ENCODE measurements around the gene ZNF516. TPM values are rescaled to one million over a fixed set of nuclear protein-coding genes. Genes with fewer than 3 reads are reported as not detected.

ZNF516 gene
- total RNA-seq, 1 experiment from 2014 or later: 44.2 TPM

GRCh38 chr18:76376668-76377358 is 118.2 kb downstream of the ZNF516 start:
- Mint-ChIP-seq H3K9me3 (ENCODE audit: low read depth, unreplicated experiment) (peaks cover 2% of the 10 kb centered on the region), H3K27me3 (ENCODE audit: unreplicated experiment) (no peaks in the 10 kb centered on the region), H3K4me1 (ENCODE audit: low read depth, unreplicated experiment) (peaks cover 26% of the 10 kb centered on the region), H3K27ac (ENCODE audit: unreplicated experiment) (no peak overlapping the region), H3K4me3 (ENCODE audit: low read depth, unreplicated experiment) (no peak overlapping the region), H3K36me3 (ENCODE audit: insufficient read depth, unreplicated experiment) (peaks cover 9% of the 10 kb centered on the region)
- CTCF ChIA-PET: interaction anchor here (0.7 kb wide), 1 partner anchor 238 kb away, joined by 5 read pairs; no protein-coding TSS in a partner anchor
- no peak for TF ChIP-seq CTCF (IDR thresholded peaks at IDR 0.05; ENCODE audit: unreplicated experiment)
- intact Hi-C loops (cut with micrococcal nuclease; ENCODE audit: unreplicated experiment): no loop called here
- BruUV-seq (replicated peaks): no TSS peak
- no peak for DNase-seq

GRCh38 chr18:76376225-76376624 is 118.8 kb downstream of the ZNF516 start:
- Mint-ChIP-seq H3K27ac (ENCODE audit: unreplicated experiment) (no peak overlapping the region), H3K27me3 (ENCODE audit: unreplicated experiment) (no peaks in the 10 kb centered on the region), H3K9me3 (ENCODE audit: low read depth, unreplicated experiment) (peaks cover 2% of the 10 kb centered on the region), H3K4me1 (ENCODE audit: low read depth, unreplicated experiment) (peaks cover 26% of the 10 kb centered on the region), H3K4me3 (ENCODE audit: low read depth, unreplicated experiment) (no peak overlapping the region), H3K36me3 (ENCODE audit: insufficient read depth, unreplicated experiment) (peaks cover 9% of the 10 kb centered on the region)
- intact Hi-C loops (cut with micrococcal nuclease; ENCODE audit: unreplicated experiment): no loop called here
- no TSS peak for BruUV-seq (replicated peaks)
- TF ChIP-seq CTCF (IDR thresholded peaks at IDR 0.05; ENCODE audit: unreplicated experiment): no peak
- CTCF ChIA-PET: interaction anchor here (0.7 kb wide), 1 partner anchor 237 kb away, joined by 5 read pairs; no protein-coding TSS in a partner anchor
- DNase-seq: no peak

- no peaks in the 10 kb centered on the region for H3K27me3 Mint-ChIP-seq (ENCODE audit: unreplicated experiment)
- peaks cover 2% of the 10 kb centered on the region for H3K9me3 Mint-ChIP-seq (ENCODE audit: low read depth, unreplicated experiment)
- no peak for TF ChIP-seq CTCF (IDR thresholded peaks at IDR 0.05; ENCODE audit: unreplicated experiment)
- CTCF ChIA-PET: no interaction called here
- intact Hi-C loops (cut with micrococcal nuclease; ENCODE audit: unreplicated experiment): no loop called here
- H3K4me1 Mint-ChIP-seq (ENCODE audit: low read depth, unreplicated experiment): peaks cover 26% of the 10 kb centered on the region
- no peak for DNase-seq
- peaks cover 7% of the 10 kb centered on the region for H3K36me3 Mint-ChIP-seq (ENCODE audit: insufficient read depth, unreplicated experiment)
- BruUV-seq (replicated peaks): TSS peak; percentile 12
- no peak overlapping the region for H3K4me3 Mint-ChIP-seq (ENCODE audit: low read depth, unreplicated experiment)
- H3K27ac Mint-ChIP-seq (ENCODE audit: unreplicated experiment): no peak overlapping the region
These were observed 120.4 kb downstream of the ZNF516 start for GRCh38 chr18:76374330-76375281.

GRCh38 chr18:76373297-76373696 is 121.7 kb downstream of the ZNF516 start:
- peaks cover 2% of the 10 kb centered on the region for H3K9me3 Mint-ChIP-seq (ENCODE audit: low read depth, unreplicated experiment)
- no peak overlapping the region for H3K27ac Mint-ChIP-seq (ENCODE audit: unreplicated experiment)
- TF ChIP-seq CTCF (IDR thresholded peaks at IDR 0.05; ENCODE audit: unreplicated experiment): no peak
- peaks cover 5% of the 10 kb centered on the region for H3K36me3 Mint-ChIP-seq (ENCODE audit: insufficient read depth, unreplicated experiment)
- H3K4me3 Mint-ChIP-seq (ENCODE audit: low read depth, unreplicated experiment): no peak overlapping the region
- intact Hi-C loops (cut with micrococcal nuclease; ENCODE audit: unreplicated experiment): no loop called here
- H3K27me3 Mint-ChIP-seq (ENCODE audit: unreplicated experiment): no peaks in the 10 kb centered on the region
- DNase-seq: no peak
- BruUV-seq (replicated peaks): no TSS peak
- peaks cover 26% of the 10 kb centered on the region for H3K4me1 Mint-ChIP-seq (ENCODE audit: low read depth, unreplicated experiment)
- CTCF ChIA-PET: interaction anchor here (0.6 to 0.9 kb wide), 2 partner anchors 25 to 427 kb away, joined by 3 to 7 read pairs; no protein-coding TSS in a partner anchor

Measured in Calu3 (cell line).